Measurements from ENCODE around the gene PARD3. TPM values are rescaled to one million over a fixed set of nuclear protein-coding genes. Genes with fewer than 3 reads are reported as not detected.

Gene PARD3
- polyA plus RNA-seq, 3 donors = 0.51 TPM; not detected in 2

GRCh38 chr10:34198953-34199352, 616.1 kb downstream of the PARD3 start:
- no peaks in the 10 kb centered on the region for H3K27me3 ChIP-seq (ENCODE audit: control insufficient read depth in 2 of 2, insufficient read depth in 2 of 2, low read length in 2 of 2)
- no peak overlapping the region for H3K27ac ChIP-seq (ENCODE audit: low read depth in 1 of 2, low read length in 2 of 2)
- Mint-ChIP-seq H3K27me3 (ENCODE audit: low read depth in 3 of 3) (peaks cover 2 to 4% (median 3%) of the 10 kb centered on the region in 3 donors), H3K4me3 (no peak overlapping the region), H3K9me3 (no peaks in the 10 kb centered on the region), H3K36me3 (no peaks in the 10 kb centered on the region), H3K4me1 (peaks cover 22% of the 10 kb centered on the region), H3K27ac (no peak overlapping the region)
- H2AFZ ChIP-seq (ENCODE audit: insufficient read depth, low read depth, low read length, poor library complexity, severe bottlenecking) = no peak overlapping the region
- intact Hi-C loops (cut with micrococcal nuclease) = no loop called here
- no peaks in the 10 kb centered on the region for H3K79me2 ChIP-seq (ENCODE audit: insufficient read depth, low read length)
- H3K9me3 ChIP-seq (replicated peaks in 1 of 2; ENCODE audit: control insufficient read depth in 1 of 2, insufficient read depth in 1 of 2, low read length in 2 of 2) = no peaks in the 10 kb centered on the region
- DNase-seq = no peak
- WGBS (ENCODE audit: insufficient coverage) = no CpG with 5 or more reads among the region's 2 CpGs
- no peak overlapping the region for H3K4me3 ChIP-seq (replicated peaks in 1 of 3; ENCODE audit: low read depth in 2 of 3, low read length in 3 of 3)
- H3K9ac ChIP-seq (ENCODE audit: insufficient read depth, low read length, poor library complexity, severe bottlenecking) = no peak overlapping the region
- H3K4me1 ChIP-seq (ENCODE audit: control insufficient read depth in 1 of 2, insufficient read depth in 2 of 2, low read length in 2 of 2) = peaks cover 0 to 8% of the 10 kb centered on the region in 2 donors
- H4K20me1 ChIP-seq (ENCODE audit: insufficient read depth, low read length) = no peaks in the 10 kb centered on the region
- no peak overlapping the region for H3K4me2 ChIP-seq (replicated peaks; ENCODE audit: extremely low read depth, low read length, poor library complexity, severe bottlenecking)
- TF ChIP-seq, protein P1, sequence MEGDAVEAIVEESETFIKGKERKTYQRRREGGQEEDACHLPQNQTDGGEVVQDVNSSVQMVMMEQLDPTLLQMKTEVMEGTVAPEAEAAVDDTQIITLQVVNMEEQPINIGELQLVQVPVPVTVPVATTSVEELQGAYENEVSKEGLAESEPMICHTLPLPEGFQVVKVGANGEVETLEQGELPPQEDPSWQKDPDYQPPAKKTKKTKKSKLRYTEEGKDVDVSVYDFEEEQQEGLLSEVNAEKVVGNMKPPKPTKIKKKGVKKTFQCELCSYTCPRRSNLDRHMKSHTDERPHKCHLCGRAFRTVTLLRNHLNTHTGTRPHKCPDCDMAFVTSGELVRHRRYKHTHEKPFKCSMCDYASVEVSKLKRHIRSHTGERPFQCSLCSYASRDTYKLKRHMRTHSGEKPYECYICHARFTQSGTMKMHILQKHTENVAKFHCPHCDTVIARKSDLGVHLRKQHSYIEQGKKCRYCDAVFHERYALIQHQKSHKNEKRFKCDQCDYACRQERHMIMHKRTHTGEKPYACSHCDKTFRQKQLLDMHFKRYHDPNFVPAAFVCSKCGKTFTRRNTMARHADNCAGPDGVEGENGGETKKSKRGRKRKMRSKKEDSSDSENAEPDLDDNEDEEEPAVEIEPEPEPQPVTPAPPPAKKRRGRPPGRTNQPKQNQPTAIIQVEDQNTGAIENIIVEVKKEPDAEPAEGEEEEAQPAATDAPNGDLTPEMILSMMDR (IDR thresholded peaks at IDR 0.05) = no peak
- no peaks in the 10 kb centered on the region for H3K36me3 ChIP-seq (replicated peaks in 1 of 2; ENCODE audit: control insufficient read depth in 1 of 2, insufficient read depth in 2 of 2, low read length in 2 of 2)

- no peak overlapping the region for H3K4me2 ChIP-seq (replicated peaks; ENCODE audit: extremely low read depth, low read length, poor library complexity, severe bottlenecking)
- H3K9me3 Mint-ChIP-seq = no peaks in the 10 kb centered on the region
- peaks cover 19% of the 10 kb centered on the region for H3K4me1 Mint-ChIP-seq
- H3K36me3 Mint-ChIP-seq = no peaks in the 10 kb centered on the region
- H3K27ac ChIP-seq (ENCODE audit: low read depth in 1 of 2, low read length in 2 of 2) = no peak overlapping the region
- no peaks in the 10 kb centered on the region for H3K27me3 ChIP-seq (ENCODE audit: control insufficient read depth in 2 of 2, insufficient read depth in 2 of 2, low read length in 2 of 2)
- no peak overlapping the region for H3K27ac Mint-ChIP-seq
- no peak overlapping the region for H3K4me3 ChIP-seq (replicated peaks in 1 of 3; ENCODE audit: low read depth in 2 of 3, low read length in 3 of 3)
- no peak overlapping the region for H3K9ac ChIP-seq (ENCODE audit: insufficient read depth, low read length, poor library complexity, severe bottlenecking)
- H3K36me3 ChIP-seq (replicated peaks in 1 of 2; ENCODE audit: control insufficient read depth in 1 of 2, insufficient read depth in 2 of 2, low read length in 2 of 2) = no peaks in the 10 kb centered on the region
- no CpG with 5 or more reads among the region's 3 CpGs for WGBS (ENCODE audit: insufficient coverage)
- H3K4me1 ChIP-seq (ENCODE audit: control insufficient read depth in 1 of 2, insufficient read depth in 2 of 2, low read length in 2 of 2) = peaks cover 0 to 8% of the 10 kb centered on the region in 2 donors
- no peaks in the 10 kb centered on the region for H4K20me1 ChIP-seq (ENCODE audit: insufficient read depth, low read length)
- no peaks in the 10 kb centered on the region for H3K79me2 ChIP-seq (ENCODE audit: insufficient read depth, low read length)
- intact Hi-C loops (cut with micrococcal nuclease) = no loop called here
- TF ChIP-seq, protein P1 (IDR thresholded peaks at IDR 0.05) = no peak
- H2AFZ ChIP-seq (ENCODE audit: insufficient read depth, low read depth, low read length, poor library complexity, severe bottlenecking) = no peak overlapping the region
- DNase-seq = no peak
- H3K27me3 Mint-ChIP-seq (ENCODE audit: low read depth in 3 of 3) = peaks cover 0 to 2% (median 0%) of the 10 kb centered on the region in 3 donors
- no peaks in the 10 kb centered on the region for H3K9me3 ChIP-seq (replicated peaks in 1 of 2; ENCODE audit: control insufficient read depth in 1 of 2, insufficient read depth in 1 of 2, low read length in 2 of 2)
- H3K4me3 Mint-ChIP-seq = no peak overlapping the region
Measured at GRCh38 chr10:34196058-34196433, 619.0 kb downstream of the PARD3 start.

All from CD14-positive monocyte (primary cell).